AG10803 (cell line): ENCODE results near the gene CNNM2.
A peak's percentile ranks its signal among the peaks of the same experiment; 100 is the strongest.
"Not testable (repeated sequence)": the region's sequence is repeated elsewhere in the genome, so short reads cannot be mapped to it uniquely, and the experiment has no call there.

Experiments
- DNase-seq: peaks from one replicate; pipeline ENCODE4 v3.0.0; 2010; ENCODE audit warnings: low read depth
- H3K4me3 ChIP-seq: 2 replicates; pipeline ENCODE4 v1.5.1; 2011; ENCODE audit warnings: mild to moderate bottlenecking, low read length, control low read depth
- TF ChIP-seq, protein P1 (sequence below): conservative IDR thresholded peaks from 2 replicates; pipeline ENCODE4 v1.5.1; 2011; ENCODE audit warnings: mild to moderate bottlenecking, low read length, control low read depth, inconsistent platforms

CNNM2 gene

DNA sequence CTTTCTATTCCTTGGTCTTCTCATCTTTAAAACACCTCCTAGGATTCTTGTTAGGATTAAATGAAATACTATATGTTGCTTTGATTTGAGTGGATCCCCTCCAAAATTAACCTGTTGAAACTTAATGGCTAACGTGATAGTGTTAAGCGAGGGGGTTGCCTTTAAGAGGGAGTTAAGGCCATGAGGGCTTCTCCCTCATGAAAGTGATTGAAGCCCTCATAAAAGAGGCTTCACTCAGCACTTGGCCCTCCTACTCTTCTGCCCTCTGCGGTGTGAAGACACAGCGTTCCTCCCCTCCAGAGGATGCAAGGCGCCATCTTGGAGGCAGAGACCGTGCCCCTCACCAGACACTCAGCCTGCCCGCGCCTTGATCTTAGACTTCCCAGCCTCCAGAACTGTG, 46.6 kb downstream of the CNNM2 start:
- no peak for DNase-seq
- TF ChIP-seq, protein P1, sequence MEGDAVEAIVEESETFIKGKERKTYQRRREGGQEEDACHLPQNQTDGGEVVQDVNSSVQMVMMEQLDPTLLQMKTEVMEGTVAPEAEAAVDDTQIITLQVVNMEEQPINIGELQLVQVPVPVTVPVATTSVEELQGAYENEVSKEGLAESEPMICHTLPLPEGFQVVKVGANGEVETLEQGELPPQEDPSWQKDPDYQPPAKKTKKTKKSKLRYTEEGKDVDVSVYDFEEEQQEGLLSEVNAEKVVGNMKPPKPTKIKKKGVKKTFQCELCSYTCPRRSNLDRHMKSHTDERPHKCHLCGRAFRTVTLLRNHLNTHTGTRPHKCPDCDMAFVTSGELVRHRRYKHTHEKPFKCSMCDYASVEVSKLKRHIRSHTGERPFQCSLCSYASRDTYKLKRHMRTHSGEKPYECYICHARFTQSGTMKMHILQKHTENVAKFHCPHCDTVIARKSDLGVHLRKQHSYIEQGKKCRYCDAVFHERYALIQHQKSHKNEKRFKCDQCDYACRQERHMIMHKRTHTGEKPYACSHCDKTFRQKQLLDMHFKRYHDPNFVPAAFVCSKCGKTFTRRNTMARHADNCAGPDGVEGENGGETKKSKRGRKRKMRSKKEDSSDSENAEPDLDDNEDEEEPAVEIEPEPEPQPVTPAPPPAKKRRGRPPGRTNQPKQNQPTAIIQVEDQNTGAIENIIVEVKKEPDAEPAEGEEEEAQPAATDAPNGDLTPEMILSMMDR = no peak
- no peak overlapping the region for H3K4me3 ChIP-seq

DNA sequence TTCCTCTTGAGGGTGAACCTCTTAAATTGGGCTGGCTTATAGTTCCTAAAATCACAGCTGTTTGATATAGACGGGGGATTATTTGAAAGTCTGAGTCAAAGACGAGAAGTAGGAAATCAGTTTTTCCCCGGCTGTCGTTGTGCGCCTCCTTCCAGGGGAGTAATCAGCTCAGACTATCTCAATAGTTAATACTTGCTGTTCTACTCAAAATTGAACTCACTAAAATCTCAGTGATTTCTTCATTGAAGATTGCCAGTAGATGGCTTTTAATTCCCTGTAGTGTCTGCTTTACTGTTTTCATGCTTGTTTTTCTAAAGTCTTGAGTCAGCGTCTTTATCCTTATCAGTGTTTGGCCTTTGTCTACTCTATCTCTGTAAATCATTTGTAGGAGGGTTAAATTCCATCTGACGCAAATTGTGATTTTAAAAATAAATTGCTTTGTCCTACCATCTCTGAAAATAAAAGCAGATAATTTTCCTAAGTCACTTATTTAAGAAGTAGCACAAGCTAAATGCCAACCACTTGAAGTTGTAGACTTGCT, 47.3 kb downstream of the CNNM2 start:
- no peak for DNase-seq
- TF ChIP-seq, protein P1 = no peak
- H3K4me3 ChIP-seq = no peak overlapping the region

DNA sequence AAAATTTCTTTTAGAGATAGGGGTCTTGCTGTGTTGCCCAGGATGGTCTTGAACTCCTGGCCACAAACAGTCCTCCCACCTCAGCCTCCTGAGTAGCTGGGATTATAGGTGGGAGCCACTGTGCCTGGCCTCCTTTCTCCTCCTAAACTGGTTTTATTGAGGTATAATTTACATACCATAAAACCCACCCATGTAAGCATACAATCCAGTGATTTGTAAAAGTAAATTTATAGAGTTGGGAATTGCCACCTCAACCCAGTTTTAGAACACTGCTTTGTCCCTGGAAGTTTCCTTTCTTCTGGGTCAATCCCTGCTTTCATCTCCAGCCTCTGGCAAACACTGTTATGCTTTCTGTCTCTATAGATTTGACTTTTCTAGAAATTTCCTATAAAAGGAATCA, 49.0 kb downstream of the CNNM2 start:
- DNase-seq = no peak
- TF ChIP-seq, protein P1 = no peak
- H3K4me3 ChIP-seq = no peak overlapping the region

DNA sequence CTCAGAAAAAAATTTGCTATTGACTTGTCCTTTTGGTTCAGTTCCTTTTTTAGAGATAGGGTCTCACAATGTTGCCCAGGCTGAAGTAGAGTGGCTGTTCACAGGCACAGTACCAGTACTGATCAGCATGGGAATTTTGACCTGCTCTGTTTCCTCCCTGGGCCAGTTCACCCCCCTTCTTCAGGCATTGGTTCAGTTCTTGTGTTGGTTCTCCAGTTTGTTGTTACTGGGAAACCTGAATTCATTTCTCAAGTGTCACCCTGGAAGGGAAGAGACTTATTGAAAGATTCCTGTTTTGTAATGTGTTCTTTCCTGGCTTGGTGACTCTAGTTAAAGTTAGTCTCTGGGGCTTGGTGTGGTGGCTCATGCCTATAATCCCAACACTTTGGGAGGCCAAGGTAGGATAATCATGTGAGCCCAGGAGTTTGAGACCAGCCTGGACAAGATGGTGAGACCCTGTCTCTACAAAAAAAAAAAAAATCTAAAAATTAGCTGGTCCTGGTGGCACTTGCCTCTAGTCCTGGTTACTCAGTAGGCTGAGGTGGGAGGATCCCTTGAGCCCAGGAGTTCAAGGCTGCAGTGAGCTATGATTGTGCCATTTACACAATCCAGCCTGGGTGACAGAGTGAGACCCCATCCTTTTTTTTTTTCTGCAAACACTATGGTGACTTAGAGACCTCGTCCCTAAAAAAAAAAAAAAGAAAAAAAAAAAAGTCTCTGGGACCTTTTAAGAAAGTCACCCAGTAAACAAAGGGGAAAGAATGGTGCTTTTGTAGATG, 52.7 kb downstream of the CNNM2 start:
- DNase-seq = peak; percentile 32
- TF ChIP-seq, protein P1 = no peak
- H3K4me3 ChIP-seq = no peak overlapping the region

DNA sequence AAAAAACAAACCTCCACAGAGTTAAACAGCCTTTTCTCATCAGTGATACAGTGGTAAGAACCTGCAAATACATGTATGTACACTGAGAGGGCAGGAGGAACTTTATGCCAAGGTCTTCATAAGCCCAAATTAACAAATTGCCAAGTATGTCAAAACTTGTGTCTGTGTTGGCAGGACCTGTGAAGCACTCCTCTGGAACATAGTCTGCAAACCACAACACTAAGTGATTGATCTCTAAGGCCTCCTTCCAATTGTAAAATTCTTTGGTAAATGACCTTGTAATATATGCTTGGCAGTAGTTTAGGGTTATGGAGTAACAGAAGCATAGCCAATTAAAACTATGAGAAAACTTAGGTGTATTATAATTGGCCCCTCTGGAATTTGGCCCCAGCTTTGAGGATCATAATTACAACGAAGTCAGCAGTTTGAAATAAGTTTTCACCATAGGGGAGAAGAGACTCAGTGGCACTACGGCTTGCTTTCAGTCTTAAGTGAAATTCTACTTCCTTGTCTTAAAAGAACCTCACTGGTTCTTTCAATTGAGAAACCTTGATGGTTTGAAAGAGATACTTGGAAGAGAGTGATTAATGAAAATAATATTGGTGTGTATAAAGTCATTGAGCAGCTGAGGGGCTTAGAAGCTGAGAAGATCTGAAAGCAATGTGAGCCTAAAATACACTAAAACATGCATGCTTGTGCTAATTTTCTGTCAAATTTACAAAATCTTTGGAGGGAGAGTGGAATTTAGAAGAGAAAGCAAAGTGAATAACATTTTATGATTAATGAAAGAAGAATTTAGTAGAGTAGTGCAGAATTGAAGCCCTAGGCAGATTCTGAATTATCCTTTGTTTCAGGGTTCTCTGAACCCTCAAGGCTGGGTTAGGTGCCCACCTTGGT, 57.6 kb downstream of the CNNM2 start:
- no peak overlapping the region for H3K4me3 ChIP-seq
- TF ChIP-seq, protein P1 = no peak
- DNase-seq = peak; percentile 78

DNA sequence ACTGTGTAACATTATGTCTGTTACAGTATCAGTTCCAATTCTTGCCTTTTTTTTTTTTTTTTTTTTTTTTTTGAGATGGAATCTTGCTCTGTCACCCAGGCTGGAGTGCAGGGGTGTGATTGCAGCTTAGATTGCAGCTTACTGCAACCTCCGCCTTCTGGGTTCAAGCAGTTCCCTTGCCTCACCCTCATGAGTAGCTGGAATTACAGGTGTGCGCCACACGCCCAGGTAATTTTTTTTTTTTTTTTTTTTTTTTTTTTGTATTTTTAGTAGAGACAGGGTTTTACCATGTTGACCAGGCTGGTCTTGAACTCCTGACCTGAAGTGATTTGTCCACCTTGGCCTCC, 58.3 kb downstream of the CNNM2 start:
- not testable (repeated sequence) for H3K4me3 ChIP-seq, DNase-seq

DNA sequence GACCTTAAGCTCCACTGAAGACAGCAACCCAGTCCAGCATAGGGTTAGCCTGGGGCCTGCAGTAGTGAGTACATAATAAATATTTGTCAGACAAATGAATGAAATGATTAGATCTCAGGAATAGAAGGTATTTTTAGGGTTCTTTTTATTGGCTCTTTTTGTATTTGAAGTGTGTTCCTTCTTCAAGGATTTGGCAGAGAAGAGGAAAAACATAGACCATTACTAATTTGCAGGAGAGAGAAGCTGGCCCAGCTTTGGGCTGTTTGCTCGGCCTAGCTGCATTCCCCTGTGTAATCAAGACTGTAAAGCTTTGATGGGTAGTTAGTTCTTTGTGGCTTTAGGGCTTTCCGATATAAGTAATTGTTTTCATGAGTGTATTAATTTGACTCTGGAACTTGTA, 64.2 kb downstream of the CNNM2 start:
- TF ChIP-seq, protein P1 = no peak
- no peak overlapping the region for H3K4me3 ChIP-seq
- DNase-seq = no peak
